NCI-H2227 (cell line): ENCODE measurements around the gene EFCAB11.
"Not testable (repeated sequence)": the region's sequence is repeated elsewhere in the genome, so short reads cannot be mapped to it uniquely, and the experiment has no call there.

Experiments
- DNase-seq: peaks from one replicate; lab custom pipeline; 2025; ENCODE audit not compliant: unreplicated experiment; lab: John Stamatoyannopoulos, UW

EFCAB11 gene

GRCh38 chr14:89874091-89874490 is 80.4 kb downstream of the EFCAB11 start:
- DNase-seq, result not testable (repeated sequence)

- no peak for DNase-seq
Observed at GRCh38 chr14:89870316-89870715, 84.2 kb downstream of the EFCAB11 start.

DNA sequence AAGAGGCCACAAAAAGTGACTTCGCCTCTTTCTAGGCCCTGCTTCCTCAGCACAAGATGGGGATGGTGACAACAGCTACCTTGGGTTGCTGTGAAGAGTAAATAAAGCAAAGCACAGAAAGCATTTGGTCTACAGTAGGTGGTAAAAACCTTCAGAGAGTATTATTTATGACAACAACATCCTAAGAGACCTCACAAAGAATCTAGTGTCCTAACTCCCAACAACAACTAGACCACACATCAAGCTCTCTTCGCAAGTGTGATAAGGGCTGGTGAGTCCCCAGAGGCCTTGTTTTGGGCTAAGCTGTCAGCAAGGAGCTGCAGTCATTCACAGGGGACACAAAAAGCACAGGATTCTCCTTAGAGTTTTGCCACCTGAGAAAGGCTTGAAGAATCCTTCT is 84.9 kb downstream of the EFCAB11 start:
- DNase-seq, result no peak

DNA sequence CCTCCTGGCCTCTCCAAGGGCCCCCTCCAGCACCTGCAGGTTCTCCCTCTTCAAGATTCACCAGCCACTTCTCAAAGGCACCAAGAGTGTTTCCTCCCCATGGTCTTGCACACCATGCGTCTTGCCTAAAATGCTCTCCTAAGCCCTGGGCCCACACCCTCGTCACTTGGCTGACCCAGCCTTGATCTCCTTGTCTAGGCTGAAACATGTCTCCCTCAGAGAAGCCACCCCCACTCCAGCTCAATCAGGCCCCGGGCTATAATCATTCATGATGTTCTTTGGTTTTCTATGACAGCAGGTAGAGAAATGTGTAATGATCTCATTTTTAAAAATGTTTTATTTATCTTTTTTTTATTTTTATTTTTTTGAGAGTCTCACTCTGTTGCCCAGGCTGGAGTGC is 88.1 kb downstream of the EFCAB11 start:
- no peak for DNase-seq

DNA sequence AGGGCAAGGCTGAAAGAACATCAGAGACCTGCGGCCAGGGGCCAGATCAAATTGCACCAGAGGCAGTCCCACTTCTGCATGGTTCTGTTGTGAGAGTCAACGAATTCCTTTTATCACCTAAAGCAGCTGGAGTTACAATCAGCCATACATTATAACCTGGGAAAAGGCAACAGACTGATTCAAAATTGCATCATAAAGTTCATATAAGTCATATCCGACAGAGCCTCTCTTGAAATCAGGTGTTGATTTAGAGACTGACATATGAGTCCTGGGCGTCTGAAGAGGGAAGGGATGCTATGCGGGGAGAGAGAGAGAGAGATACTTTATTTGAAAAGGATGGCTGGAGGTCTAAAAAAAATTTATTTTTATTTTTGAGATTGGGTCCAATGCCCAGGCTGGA is 89.4 kb downstream of the EFCAB11 start:
- DNase-seq, result no peak

DNA sequence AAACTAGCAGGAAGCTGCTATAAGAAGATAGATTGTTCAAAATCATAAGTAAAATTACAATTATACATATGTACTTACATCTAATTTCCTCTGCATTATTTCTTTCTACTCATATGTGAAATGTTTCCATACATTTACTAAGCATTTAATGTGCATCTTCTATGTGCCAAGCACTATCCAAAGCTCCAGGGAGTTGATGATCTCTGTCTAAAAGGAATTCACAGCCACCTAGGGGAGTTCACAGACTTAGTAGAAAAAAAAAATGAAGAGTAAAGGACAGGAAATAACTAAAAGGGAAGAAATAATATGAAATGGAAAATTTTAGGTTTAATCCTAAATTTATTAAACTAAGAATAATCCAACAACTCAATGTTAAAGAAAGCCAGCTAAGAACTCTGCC is 91.7 kb downstream of the EFCAB11 start:
- no peak for DNase-seq

DNA sequence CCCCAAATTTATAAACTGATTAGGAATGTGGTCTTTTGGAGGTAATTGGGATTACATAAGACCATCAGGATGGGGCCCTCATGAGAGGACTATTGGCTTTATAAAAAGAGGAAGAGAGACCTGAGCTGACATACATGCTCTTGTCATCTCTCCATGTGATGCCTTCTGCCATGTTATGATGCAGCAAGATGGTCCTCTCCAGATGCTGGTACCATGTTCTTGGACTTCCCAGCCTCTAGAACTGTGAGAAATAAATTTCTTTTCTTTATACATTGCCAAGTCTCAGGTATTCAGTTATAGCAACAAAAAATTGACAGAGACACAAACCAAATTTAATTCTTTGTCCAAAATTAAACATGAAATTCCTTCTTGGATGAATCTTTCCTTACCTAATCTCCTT is 92.9 kb downstream of the EFCAB11 start:
- no peak for DNase-seq

- no peak for DNase-seq
Observed at GRCh38 chr14:89858089-89858488, 96.4 kb downstream of the EFCAB11 start.

DNA sequence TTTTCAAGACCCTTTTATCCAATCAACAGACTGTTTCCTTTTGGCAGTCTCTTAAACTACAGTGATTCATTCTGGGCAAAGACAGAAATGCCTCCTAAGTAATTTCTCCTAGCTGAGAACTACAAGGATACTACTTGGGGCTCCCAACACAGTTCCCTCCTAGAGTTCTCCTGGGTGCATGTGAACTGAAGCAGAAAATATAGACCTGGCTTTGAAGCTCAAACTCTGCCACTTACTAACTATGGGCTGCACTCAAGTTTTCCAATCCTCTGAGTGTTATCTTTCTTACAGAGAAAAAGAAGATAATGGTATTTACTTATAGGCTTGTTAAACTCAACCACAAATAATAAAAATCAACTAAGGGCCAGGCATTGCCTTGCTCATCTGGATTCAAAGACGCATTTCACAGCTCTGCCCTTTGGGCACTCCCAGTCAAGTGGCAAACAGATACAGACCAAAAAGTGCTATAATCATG is 97.6 kb downstream of the EFCAB11 start:
- DNase-seq, result no peak

- DNase-seq, result no peak
Observed at GRCh38 chr14:89855961-89856656, 98.4 kb downstream of the EFCAB11 start.

DNA sequence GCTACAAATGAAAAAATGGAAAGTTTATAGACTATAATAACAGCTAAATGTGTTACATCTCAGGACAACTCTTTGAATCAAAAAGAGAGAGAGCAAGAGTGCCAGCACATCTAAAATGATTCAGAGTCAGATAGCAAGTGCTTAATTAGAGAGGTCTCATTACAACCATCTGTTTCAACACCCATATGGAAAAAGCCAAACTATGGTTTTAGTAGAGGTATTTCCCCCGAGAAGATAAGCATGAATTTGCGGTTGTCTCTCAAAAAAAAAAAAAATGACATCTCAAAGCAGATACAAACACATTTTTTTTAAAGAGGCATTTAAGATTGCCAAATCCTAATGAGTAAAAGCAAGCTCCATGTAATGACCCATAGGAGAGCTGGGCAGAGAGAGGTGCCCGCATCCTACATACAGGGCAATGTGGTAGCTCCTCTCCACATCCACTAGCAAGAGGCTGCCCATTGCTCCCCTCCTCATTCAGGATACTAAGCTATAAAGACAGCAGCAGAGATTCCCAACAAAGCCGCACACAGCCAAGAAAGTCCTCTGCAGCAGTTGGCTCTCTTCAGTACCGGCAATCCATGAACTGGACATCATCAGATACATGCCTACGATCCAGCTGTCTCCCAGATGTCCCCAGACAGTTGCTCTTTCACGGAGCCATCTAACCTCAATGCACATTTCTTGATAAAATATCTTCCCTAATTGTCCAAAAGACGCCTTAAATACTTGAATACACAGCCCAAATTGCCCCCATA is 100.4 kb downstream of the EFCAB11 start:
- DNase-seq, result no peak

GRCh38 chr14:89851106-89851505 is 103.4 kb downstream of the EFCAB11 start:
- DNase-seq, result peak; percentile 91

DNA sequence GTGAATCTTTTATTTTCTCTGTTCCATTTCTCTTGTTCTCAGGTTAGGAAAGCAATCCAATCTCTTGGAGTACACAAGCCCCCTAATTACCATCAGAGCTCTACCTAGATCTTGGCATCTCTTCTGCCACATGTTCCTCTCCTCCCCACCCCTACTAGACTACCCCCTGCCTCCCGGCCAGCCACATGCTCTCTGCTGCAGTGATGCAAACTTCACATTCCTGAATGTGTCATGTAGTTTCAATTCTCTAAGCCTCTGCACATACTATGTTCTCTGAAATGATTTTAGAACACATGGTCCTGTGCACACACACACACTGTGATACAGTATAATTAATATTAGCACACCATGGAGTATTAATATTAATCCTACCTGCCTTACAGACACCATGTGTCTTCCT is 104.6 kb downstream of the EFCAB11 start:
- DNase-seq, result no peak

- peak; percentile 4 for DNase-seq
Observed at GRCh38 chr14:89848165-89848564, 106.4 kb downstream of the EFCAB11 start.

DNA sequence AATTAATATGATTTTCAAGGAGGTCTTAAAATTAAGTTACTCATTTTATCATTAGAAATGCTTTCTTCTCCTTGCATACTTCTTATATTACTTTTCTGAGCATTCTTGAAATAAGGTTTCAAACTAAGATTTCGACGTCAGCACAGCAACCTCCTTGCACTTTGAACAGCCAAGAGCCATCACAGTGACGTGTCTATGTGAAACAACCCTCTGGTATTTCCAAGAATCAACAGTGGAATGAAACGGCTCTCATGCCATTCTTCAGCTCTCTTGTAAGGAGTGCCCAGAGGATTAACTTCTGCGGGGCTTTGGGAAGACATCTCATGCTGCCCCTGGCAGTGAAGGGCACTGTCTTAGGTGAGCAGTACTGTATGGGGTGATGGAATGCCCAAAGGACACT is 109.2 kb downstream of the EFCAB11 start:
- no peak for DNase-seq

- DNase-seq, result no peak
Observed at GRCh38 chr14:89844508-89844907, 110.0 kb downstream of the EFCAB11 start.

- DNase-seq, result no peak
Observed at GRCh38 chr14:89842837-89843236, 111.7 kb downstream of the EFCAB11 start.

GRCh38 chr14:89841851-89842250 is 112.7 kb downstream of the EFCAB11 start:
- no peak for DNase-seq

DNA sequence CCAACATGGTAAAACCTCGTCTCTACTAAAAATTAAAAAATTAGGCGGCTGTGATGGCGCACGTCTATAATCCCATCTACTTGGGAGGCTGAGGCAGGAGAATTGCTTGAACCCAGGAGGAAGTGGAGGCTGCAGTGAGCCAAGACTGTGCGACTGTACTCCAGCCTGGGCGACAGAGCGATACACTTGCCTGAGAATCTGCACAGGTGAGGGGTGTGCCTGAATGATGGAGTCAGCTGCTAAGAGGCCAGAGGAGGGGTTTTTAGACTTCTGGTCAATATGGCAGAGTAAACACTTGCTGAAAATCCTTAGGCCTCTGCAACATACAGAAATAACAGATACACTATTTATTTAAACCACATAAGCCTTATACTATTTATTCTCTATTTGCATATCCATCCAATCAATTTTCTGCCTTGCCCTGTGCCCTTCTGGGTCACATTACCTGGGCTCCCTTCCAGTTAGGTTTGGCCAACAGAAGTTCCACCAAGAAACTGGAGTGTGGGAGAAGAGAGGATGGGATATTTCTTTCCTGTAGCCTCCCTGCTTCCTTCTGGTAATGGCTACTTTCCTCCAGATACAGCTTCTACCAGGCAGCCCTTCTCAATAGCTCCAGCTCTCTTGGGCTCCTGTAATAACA is 117.6 kb downstream of the EFCAB11 start:
- no peak for DNase-seq

GRCh38 chr14:89833661-89834060 is 120.9 kb downstream of the EFCAB11 start:
- no peak for DNase-seq

- DNase-seq, result no peak
Observed at GRCh38 chr14:89833120-89833532, 121.4 kb downstream of the EFCAB11 start.
